ENCODE measurements around the gene PTCRA.

GRCh38 chr6:42870145-42870936, 45.5 kb upstream of the PTCRA start:
- TF ChIP-seq CTCF (IDR thresholded peaks at IDR 0.05) (no peak), REST (IDR thresholded peaks at IDR 0.05; ENCODE audit: insufficient read depth in 1 of 2, low read depth in 2 of 2, low read length in 1 of 2) (no peak), POLR2AphosphoS5 (IDR thresholded peaks at IDR 0.05; ENCODE audit: low read depth, low read length) (no peak), TCF7L2 (IDR thresholded peaks at IDR 0.05; ENCODE audit: low read depth, low read length) (no peak), SIN3A (IDR thresholded peaks at IDR 0.05; ENCODE audit: borderline replicate concordance, insufficient read depth, low read depth, low read length) (no peak)
